ENCODE measurements around the gene TOX4. TPM values are rescaled to one million over a fixed set of nuclear protein-coding genes. Genes with fewer than 3 reads are reported as not detected.
"Not testable (repeated sequence)": the region's sequence is repeated elsewhere in the genome, so short reads cannot be mapped to it uniquely, and the experiment has no call there.

The TOX4 gene
- total and polyA plus RNA-seq, 2 of the 8 experiments (the other 6 are each of a cell fraction or from before 2014, with no cell fraction given), result 51.5 to 58.3 TPM

- H3K9me3 ChIP-seq (ENCODE audit: insufficient read depth in 2 of 2, low read depth in 1 of 2, low read length in 1 of 2), result not testable (repeated sequence)
- peak; percentile 59 for TF ChIP-seq CEBPB (IDR thresholded peaks at IDR 0.05; ENCODE audit: low read depth, low read length)
These were observed 67.6 kb downstream of the TOX4 start for GRCh38 chr14:21544588-21544987.

More at GRCh38 chr14:21544588-21544987, 67.6 kb downstream of the TOX4 start:
- H2AFZ ChIP-seq (ENCODE audit: low read length); H2BK15ac ChIP-seq (ENCODE audit: low read length); H3K23me2 ChIP-seq (ENCODE audit: low read depth, low read length); H2BK120ac ChIP-seq (replicated peaks; ENCODE audit: low read depth, low read length); H3K79me2 ChIP-seq (ENCODE audit: control insufficient read depth in 1 of 2, insufficient read depth in 2 of 2, low read length in 2 of 2); H3K4me2 ChIP-seq (ENCODE audit: insufficient read depth in 1 of 2, low read depth in 2 of 2, low read length in 2 of 2); H3K14ac ChIP-seq (ENCODE audit: insufficient read length); H3K56ac ChIP-seq (replicated peaks; ENCODE audit: insufficient read length, low read depth, low read length); H3K79me1 ChIP-seq (ENCODE audit: low read depth, low read length); H3K36me3 ChIP-seq (ENCODE audit: control insufficient read depth in 2 of 4, insufficient read depth in 4 of 4, low read length in 3 of 4); H3K27me3 ChIP-seq (replicated peaks in 1 of 4; ENCODE audit: control insufficient read depth in 3 of 4, extremely low read depth in 1 of 4, insufficient read depth in 3 of 4, low read length in 3 of 4); CTCF ChIA-PET (ENCODE audit: partially characterized antibody); H4K91ac ChIP-seq (replicated peaks; ENCODE audit: insufficient read length, low read length); FAIRE-seq; H4K5ac ChIP-seq (ENCODE audit: insufficient read length, low read depth, low read length); H3K4me3 ChIP-seq (ENCODE audit: extremely low read depth in 1 of 4, insufficient read depth in 2 of 4, low read depth in 3 of 4, low read length in 4 of 4); H4K20me1 ChIP-seq (replicated peaks in 1 of 2; ENCODE audit: control insufficient read depth in 1 of 2, insufficient read depth in 2 of 2, low read length in 2 of 2); H3K9ac ChIP-seq (replicated peaks in 1 of 4; ENCODE audit: extremely low read depth in 1 of 4, low read depth in 3 of 4, low read length in 3 of 4); H3K23ac ChIP-seq (ENCODE audit: insufficient read length); H4K8ac ChIP-seq (ENCODE audit: extremely low read depth, insufficient read depth, low read length); H3K4ac ChIP-seq (replicated peaks; ENCODE audit: insufficient read length, low read depth, low read length); H2AK5ac ChIP-seq (ENCODE audit: low read depth, low read length); DNase-seq (ENCODE audit: low read depth in 1 of 2, low spot score in 2 of 2); H3K27ac ChIP-seq (ENCODE audit: low read depth, low read length): not testable (repeated sequence)
- peak overlapping the region; percentile 90; the same call in 1 of the 2 replicates for H2BK20ac ChIP-seq (ENCODE audit: low read length)
- WGBS, 2 experiments (ENCODE audit: extremely low coverage in 1 of 2, insufficient coverage in 1 of 2, insufficient read length in 1 of 2, insufficient replicate concordance in 2 of 2, low coverage in 1 of 2, low lambda C conversion rate in 2 of 2, missing lambda C conversion rate in 1 of 2), result 81% methylated on average over 7 of the region's 7 CpGs; no CpG with 5 or more reads in 1 of the 2 experiments
- peaks cover 0 to 11% (median 4%) of the 10 kb centered on the region in 4 experiments; a peak in 5 of 7 replicates for H3K4me1 ChIP-seq (replicated peaks in 1 of 4; ENCODE audit: control insufficient read depth in 3 of 4, insufficient read depth in 4 of 4, low read length in 3 of 4)
- POLR2A ChIA-PET (ENCODE audit: partially characterized antibody), result interaction anchor here (0.7 to 32.5 kb wide), 2 partner anchors 16 to 26 kb away, joined by 3 to 769 read pairs; partner anchors contain the start of genes METTL3 and SALL2
- H2BK12ac ChIP-seq (ENCODE audit: low read depth, low read length), result 0 out of 2 replicates have a peak overlapping the region, but pooled peaks have one; percentile 6
- H2BK5ac ChIP-seq (ENCODE audit: low read depth, low read length), result 0 out of 2 replicates have a peak overlapping the region, but pooled peaks have one; percentile 20
- peak overlapping the region; percentile 25 for H3K18ac ChIP-seq (ENCODE audit: extremely low read depth, low read length)

Small RNA genes within 50 kb of the gene (small RNA-seq; reads per million reads assigned to genes)
- not detected for gene RN7SL650P (ENCODE audit: insufficient read depth)

Other genes starting within 250 kb of the TOX4 start
- gene HNRNPC, start 207.8 kb upstream of the TOX4 start, total RNA-seq (2021; fragmentation: NEBNext Ultra II Directional; extraction: Animal tissue kit (Norgen Biotek cat#: 25700)), result 1,203 and 1,207 TPM in 2 replicates
- 517 and 781 TPM in 2 replicates for gene HNRNPC, start 207.8 kb upstream of the TOX4 start, polyA plus RNA-seq (2011; rRNA removed)
- 0.63 and 0.65 TPM in 2 replicates for gene RPGRIP1, start 197.1 kb upstream of the TOX4 start, total RNA-seq (2021; fragmentation: NEBNext Ultra II Directional; extraction: Animal tissue kit (Norgen Biotek cat#: 25700))
- 0.35 and 0.36 TPM in 2 replicates for gene RPGRIP1, start 197.1 kb upstream of the TOX4 start, polyA plus RNA-seq (2011; rRNA removed)
- 201 and 209 TPM in 2 replicates for gene SUPT16H, start 93.2 kb upstream of the TOX4 start, total RNA-seq (2021; fragmentation: NEBNext Ultra II Directional; extraction: Animal tissue kit (Norgen Biotek cat#: 25700))
- gene SUPT16H, start 93.2 kb upstream of the TOX4 start, polyA plus RNA-seq (2011; rRNA removed), result 93.1 and 138 TPM in 2 replicates
- gene CHD8, start 21.1 kb upstream of the TOX4 start, total RNA-seq (2021; fragmentation: NEBNext Ultra II Directional; extraction: Animal tissue kit (Norgen Biotek cat#: 25700)), result 140 TPM in 2 replicates
- gene CHD8, start 21.1 kb upstream of the TOX4 start, polyA plus RNA-seq (2011; rRNA removed), result 88.3 and 90.8 TPM in 2 replicates
- 26.1 and 27.6 TPM in 2 replicates for gene RAB2B, start 236 bp upstream of the TOX4 start, total RNA-seq (2021; fragmentation: NEBNext Ultra II Directional; extraction: Animal tissue kit (Norgen Biotek cat#: 25700))
- gene RAB2B, start 236 bp upstream of the TOX4 start, polyA plus RNA-seq (2011; rRNA removed), result 13.6 and 23.4 TPM in 2 replicates
- gene METTL3, start 34.1 kb downstream of the TOX4 start, total RNA-seq (2021; fragmentation: NEBNext Ultra II Directional; extraction: Animal tissue kit (Norgen Biotek cat#: 25700)), result 98.6 and 103 TPM in 2 replicates
- gene METTL3, start 34.1 kb downstream of the TOX4 start, polyA plus RNA-seq (2011; rRNA removed), result 144 and 152 TPM in 2 replicates
- gene SALL2, start 49.2 kb downstream of the TOX4 start, total RNA-seq (2021; fragmentation: NEBNext Ultra II Directional; extraction: Animal tissue kit (Norgen Biotek cat#: 25700)), result 346 and 360 TPM in 2 replicates
- gene SALL2, start 49.2 kb downstream of the TOX4 start, polyA plus RNA-seq (2011; rRNA removed), result 310 and 356 TPM in 2 replicates
- not detected in 2 replicates for gene OR10G3, start 102.9 kb downstream of the TOX4 start, total RNA-seq (2021; fragmentation: NEBNext Ultra II Directional; extraction: Animal tissue kit (Norgen Biotek cat#: 25700))
- not detected in 2 replicates for gene OR10G3, start 102.9 kb downstream of the TOX4 start, polyA plus RNA-seq (2011; rRNA removed)
- not detected in 2 replicates for gene OR10G2, start 157.7 kb downstream of the TOX4 start, total RNA-seq (2021; fragmentation: NEBNext Ultra II Directional; extraction: Animal tissue kit (Norgen Biotek cat#: 25700))
- gene OR10G2, start 157.7 kb downstream of the TOX4 start, polyA plus RNA-seq (2011; rRNA removed), result not detected in 2 replicates
- gene OR4E2, start 176.6 kb downstream of the TOX4 start, total RNA-seq (2021; fragmentation: NEBNext Ultra II Directional; extraction: Animal tissue kit (Norgen Biotek cat#: 25700)), result not detected in 2 replicates
- gene OR4E2, start 176.6 kb downstream of the TOX4 start, polyA plus RNA-seq (2011; rRNA removed), result not detected in 2 replicates
- not detected in 2 replicates for gene OR4E1, start 196.6 kb downstream of the TOX4 start, total RNA-seq (2021; fragmentation: NEBNext Ultra II Directional; extraction: Animal tissue kit (Norgen Biotek cat#: 25700))
- not detected in 2 replicates for gene OR4E1, start 196.6 kb downstream of the TOX4 start, polyA plus RNA-seq (2011; rRNA removed)